SK-N-SH treated with all-trans-retinoic acid at 6 μM for 48 hours (cell line): ENCODE data around the gene NDUFS8.

Experiments used
- ATAC-seq: fragments of 200-7000 bp; cut with Tn5 transposase; 3 replicates; pipeline ENCODE4 v1.9.1; 2020; ENCODE audit warnings: mild to moderate bottlenecking, moderate library complexity
- BACH2 ChIP-seq: fragments of 250-450 bp; sonication (Bioruptor Pico); IDR thresholded peaks from 2 replicates; pipeline ENCODE4 v1.9.0; 2021; ENCODE audit warnings: mild to moderate bottlenecking, borderline replicate concordance
- CSDC2 ChIP-seq: fragments of 250-450 bp; sonication (Bioruptor Pico); IDR thresholded peaks from 2 replicates; pipeline ENCODE4 v1.5.0; 2020; ENCODE audit warnings: mild to moderate bottlenecking, moderate library complexity
- CSRNP3 ChIP-seq: fragments of 250-450 bp; sonication (Bioruptor Pico); IDR thresholded peaks from 2 replicates; pipeline ENCODE4 v1.5.1; 2021; ENCODE audit warnings: mild to moderate bottlenecking, moderate library complexity
- ESRRG ChIP-seq: fragments of 250-450 bp; sonication (Bioruptor Pico); IDR thresholded peaks from 2 replicates; pipeline ENCODE4 v1.6.1; 2021; ENCODE audit warnings: mild to moderate bottlenecking
- GLIS3 ChIP-seq: fragments of 250-450 bp; sonication (Bioruptor Pico); IDR thresholded peaks from 2 replicates; pipeline ENCODE4 v1.5.0; 2020; ENCODE audit warnings: mild to moderate bottlenecking, moderate library complexity
- ISL1 ChIP-seq: fragments of 250-450 bp; sonication (Bioruptor Pico); IDR thresholded peaks from 2 replicates; pipeline ENCODE4 v2.1.2; 2022; ENCODE audit warnings: mild to moderate bottlenecking, moderate library complexity
- OSR1 ChIP-seq: fragments of 250-450 bp; sonication (Bioruptor Pico); IDR thresholded peaks from 2 replicates; pipeline ENCODE4 v1.8.0; 2022; ENCODE audit warnings: moderate library complexity, mild to moderate bottlenecking, inconsistent platforms
- PPARA ChIP-seq: fragments of 250-450 bp; sonication (Bioruptor Pico); IDR thresholded peaks from 2 replicates; pipeline ENCODE4 v1.5.0; 2020; ENCODE audit warnings: mild to moderate bottlenecking, borderline replicate concordance
- RARB ChIP-seq: fragments of 250-450 bp; sonication (Bioruptor Pico); IDR thresholded peaks from 2 replicates; pipeline ENCODE4 v1.8.0; 2021; ENCODE audit warnings: mild to moderate bottlenecking, moderate library complexity
- SNAI2 ChIP-seq: fragments of 250-450 bp; sonication (Bioruptor Pico); IDR thresholded peaks from 2 replicates; pipeline ENCODE4 v1.5.0; 2020; ENCODE audit warnings: mild to moderate bottlenecking, moderate library complexity
- TCF4 ChIP-seq: fragments of 250-450 bp; sonication (Bioruptor Pico); IDR thresholded peaks from 2 replicates; pipeline ENCODE4 v1.8.0; 2021; ENCODE audit warnings: mild to moderate bottlenecking, moderate library complexity, borderline replicate concordance
- TOX ChIP-seq: fragments of 250-450 bp; sonication (Bioruptor Pico); IDR thresholded peaks from 2 replicates; pipeline ENCODE4 v1.8.0; 2021; ENCODE audit warnings: mild to moderate bottlenecking, moderate library complexity, borderline replicate concordance
- TSHZ2 ChIP-seq: fragments of 250-450 bp; sonication (Bioruptor Pico); IDR thresholded peaks from 2 replicates; pipeline ENCODE4 v1.5.0; 2020; ENCODE audit warnings: mild to moderate bottlenecking, moderate library complexity
- ZC3H10 ChIP-seq: fragments of 250-450 bp; sonication (Bioruptor Pico); IDR thresholded peaks from 2 replicates; pipeline ENCODE4 v1.5.1; 2021; ENCODE audit warnings: mild to moderate bottlenecking, moderate library complexity
- ZFP3 ChIP-seq: fragments of 250-450 bp; sonication (Bioruptor Pico); IDR thresholded peaks from 2 replicates; pipeline ENCODE4 v1.5.0; 2020; ENCODE audit warnings: mild to moderate bottlenecking, moderate library complexity
- ZFP30 ChIP-seq: fragments of 450-650 bp; formaldehyde crosslinking; IDR thresholded peaks from 2 replicates; pipeline ENCODE4 v1.5.0; 2022; ENCODE audit warnings: mild to moderate bottlenecking, moderate library complexity
- ZNF565 ChIP-seq: fragments of 450-650 bp; formaldehyde crosslinking; conservative IDR thresholded peaks from 2 replicates; pipeline ENCODE4 v1.5.0; 2020; ENCODE audit warnings: low read depth, mild to moderate bottlenecking, moderate library complexity
- ZNF70 ChIP-seq: fragments of 450-650 bp; formaldehyde crosslinking; IDR thresholded peaks from 2 replicates; pipeline ENCODE4 v1.5.0; 2020; ENCODE audit warnings: mild to moderate bottlenecking, moderate library complexity
- ZNF8 ChIP-seq: fragments of 450-650 bp; formaldehyde crosslinking; IDR thresholded peaks from 2 replicates; pipeline ENCODE4 v1.5.0; 2020; ENCODE audit warnings: mild to moderate bottlenecking, moderate library complexity
- TF ChIP-seq, protein P1 (sequence below): fragments of 250-450 bp; sonication (Bioruptor Pico); IDR thresholded peaks from 2 replicates; pipeline ENCODE4 v1.8.0; 2021; ENCODE audit warnings: low read depth, mild to moderate bottlenecking, moderate library complexity, borderline replicate concordance

NDUFS8 gene

DNA sequence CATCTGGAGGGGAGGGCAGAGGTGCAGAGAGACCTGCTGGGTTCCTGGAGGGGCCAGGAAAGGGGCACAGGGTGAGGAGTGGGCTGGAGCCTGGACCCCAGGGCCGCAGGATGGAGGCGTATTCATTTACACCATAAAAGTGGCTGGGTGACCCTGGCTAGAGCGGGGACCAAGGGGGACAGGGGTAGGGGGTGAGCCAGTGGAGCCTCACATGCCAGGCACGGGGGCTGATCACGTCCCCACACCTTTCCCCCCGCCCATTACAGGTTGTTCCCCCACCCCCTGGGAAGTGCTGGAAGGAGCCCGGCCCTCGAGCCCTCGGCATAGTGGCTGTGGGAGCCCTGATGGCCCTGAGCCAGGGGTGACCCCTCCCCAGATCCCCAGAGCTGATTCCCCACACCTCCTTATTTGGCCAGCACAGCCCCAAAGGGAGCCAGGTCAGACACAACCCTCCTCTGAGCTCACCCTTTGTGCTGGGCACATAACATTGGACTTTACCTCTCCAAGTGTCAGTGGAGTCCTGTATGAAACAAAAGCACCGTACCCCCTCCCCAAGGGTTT, 9.1 kb downstream of the NDUFS8 start:
- no peak for ATAC-seq
- TF ChIP-seq CSDC2, result no peak
- TF ChIP-seq GLIS3 (CRISPR knock-in tag), result no peak
- TF ChIP-seq ZFP30 (CRISPR knock-in tag), result no peak
- TF ChIP-seq TSHZ2 (CRISPR knock-in tag), result no peak
- TF ChIP-seq ZNF70 (CRISPR knock-in tag), result no peak
- no peak for TF ChIP-seq PPARA

- TF ChIP-seq CSDC2 (no peak), GLIS3 (CRISPR knock-in tag) (no peak), ZFP30 (CRISPR knock-in tag) (no peak), SNAI2 (no peak), TOX (no peak), ZFP3 (CRISPR knock-in tag) (no peak), ZNF70 (CRISPR knock-in tag) (no peak), ZNF8 (CRISPR knock-in tag) (no peak), BACH2 (no peak), PPARA (no peak), ZNF565 (CRISPR knock-in tag) (no peak), RARB (CRISPR knock-in tag) (no peak), OSR1 (CRISPR knock-in tag) (no peak), CSRNP3 (CRISPR knock-in tag) (no peak), ZC3H10 (CRISPR knock-in tag) (no peak), TCF4 (no peak), TSHZ2 (CRISPR knock-in tag) (no peak)
- TF ChIP-seq, protein P1, sequence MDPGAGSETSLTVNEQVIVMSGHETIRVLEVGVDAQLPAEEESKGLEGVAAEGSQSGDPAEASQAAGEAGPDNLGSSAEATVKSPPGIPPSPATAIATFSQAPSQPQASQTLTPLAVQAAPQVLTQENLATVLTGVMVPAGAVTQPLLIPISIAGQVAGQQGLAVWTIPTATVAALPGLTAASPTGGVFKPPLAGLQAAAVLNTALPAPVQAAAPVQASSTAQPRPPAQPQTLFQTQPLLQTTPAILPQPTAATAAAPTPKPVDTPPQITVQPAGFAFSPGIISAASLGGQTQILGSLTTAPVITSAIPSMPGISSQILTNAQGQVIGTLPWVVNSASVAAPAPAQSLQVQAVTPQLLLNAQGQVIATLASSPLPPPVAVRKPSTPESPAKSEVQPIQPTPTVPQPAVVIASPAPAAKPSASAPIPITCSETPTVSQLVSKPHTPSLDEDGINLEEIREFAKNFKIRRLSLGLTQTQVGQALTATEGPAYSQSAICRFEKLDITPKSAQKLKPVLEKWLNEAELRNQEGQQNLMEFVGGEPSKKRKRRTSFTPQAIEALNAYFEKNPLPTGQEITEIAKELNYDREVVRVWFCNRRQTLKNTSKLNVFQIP (CRISPR knock-in tag), result no peak
- peak; percentile 51 for ATAC-seq
These were observed 9.8 kb downstream of the NDUFS8 start for GRCh38 chr11:68040101-68040956.

- ATAC-seq, result no peak
- no peak for TF ChIP-seq GLIS3 (CRISPR knock-in tag)
- TF ChIP-seq ZFP30 (CRISPR knock-in tag), result no peak
- TF ChIP-seq CSRNP3 (CRISPR knock-in tag), result no peak
- no peak for TF ChIP-seq ISL1
- TF ChIP-seq ZFP3 (CRISPR knock-in tag), result no peak
- no peak for TF ChIP-seq ESRRG (CRISPR knock-in tag)
- no peak for TF ChIP-seq OSR1 (CRISPR knock-in tag)
- no peak for TF ChIP-seq CSDC2
- TF ChIP-seq, protein P1 (CRISPR knock-in tag), result no peak
- TF ChIP-seq ZNF8 (CRISPR knock-in tag), result no peak
- no peak for TF ChIP-seq BACH2
These were observed 10.6 kb downstream of the NDUFS8 start for GRCh38 chr11:68040957-68041591.
